SH-SY5Y (cell line): ENCODE data around the gene CRYGB.

Experiments used
- GATA2 ChIP-seq: IDR thresholded peaks from 2 replicates; pipeline ENCODE4 v1.6.1; 2011; ENCODE audit warnings: mild to moderate bottlenecking, low read depth, low read length
- GATA3 ChIP-seq: IDR thresholded peaks from 2 replicates; pipeline ENCODE4 v1.6.1; 2011; ENCODE audit warnings: low read depth, mild to moderate bottlenecking, low read length, moderate library complexity

- TF ChIP-seq GATA2: no peak
- TF ChIP-seq GATA3: no peak
Observed at GRCh38 chr2:208150094-208150493, 4.1 kb upstream of the CRYGB start.
